Endothelial cell of umbilical vein (primary cell): ENCODE data around the gene TMEM114. TPM values are rescaled to one million over a fixed set of nuclear protein-coding genes. Genes with fewer than 3 reads are reported as not detected.

ENCODE experiments used
- BruUV-seq: library from RNA; stranded (reverse); fragments of 400-500 nt; replicated peaks from 2 replicates; lab custom pipeline; 2021; lab: Mats Ljungman, UMichigan
- CTCF ChIA-PET: fragments of 300-600, 350-600 bp; sonication (Branson Sonifier 250); formaldehyde crosslinking; loops from one replicate; lab custom pipeline; 2021; ENCODE audit warnings: antibody characterized with exemption, inconsistent platforms; lab: Charles Lee
- POLR2A ChIA-PET: fragments of 300-600, 350-600 bp; sonication (Branson Sonifier 250); formaldehyde crosslinking; loops from one replicate; lab custom pipeline; 2021; ENCODE audit warnings: antibody characterized with exemption, inconsistent platforms; lab: Charles Lee
- DNase-seq: peaks from one replicate; pipeline ENCODE4 v3.0.0-alpha.2; 2011; ENCODE audit warnings: low read depth, low spot score
- FAIRE-seq: peaks from 2 replicates; lab custom pipeline; 2011; peaks lifted over from hg19 to GRCh38; lab: Jason Lieb, UNC
- H2AFZ ChIP-seq: 2 replicates; pipeline ENCODE4 v1.6.0; 2012; ENCODE audit warnings: low read depth, low read length, control low read depth, inconsistent platforms
- H3K27ac ChIP-seq: 2 replicates; pipeline ENCODE4 v1.5.1; 2011; ENCODE audit warnings: low read depth, mild to moderate bottlenecking, control low read depth, low read length, moderate library complexity; ENCODE audit not compliant: insufficient read depth
- H3K27me3 ChIP-seq, 2 experiments: 2 replicates each; pipeline versions ENCODE4 v1.6.0 to v1.6.1; 2011; ENCODE audit warnings: low read length in 2 of 2, mixed read lengths in 1 of 2; ENCODE audit not compliant: control insufficient read depth in 2 of 2, insufficient read depth in 2 of 2
- H3K36me3 ChIP-seq, 2 experiments: 2 replicates in 1 of 2; 3 replicates in 1 of 2; pipeline ENCODE4 v1.5.1; 2011; ENCODE audit warnings: low read length in 2 of 2, mild to moderate bottlenecking in 1 of 2, moderate library complexity in 1 of 2; ENCODE audit not compliant: control insufficient read depth in 2 of 2, insufficient read depth in 2 of 2; ENCODE audit errors: extremely low read depth in 1 of 2
- H3K4me1 ChIP-seq: 3 replicates; pipeline ENCODE4 v1.5.1; 2011; ENCODE audit warnings: mild to moderate bottlenecking, low read length; ENCODE audit not compliant: control insufficient read depth, insufficient read depth; ENCODE audit errors: extremely low read depth
- H3K4me2 ChIP-seq: 2 replicates; pipeline ENCODE4 v1.6.1; 2011; ENCODE audit warnings: low read length, control low read depth, mixed read lengths; ENCODE audit not compliant: insufficient read depth
- H3K4me3 ChIP-seq, 3 experiments: fragments of 200-600 bp in 1 of 3; sonication (generic), shearing (Covaris generic) in 1 of 3; replicated peaks in 1 of 3; 2 replicates each; pipeline ENCODE4 v1.5.1; 2011 to 2016; ENCODE audit warnings: control low read depth in 3 of 3, low read length in 3 of 3, mild to moderate bottlenecking in 2 of 3, inconsistent platforms in 1 of 3, low read depth in 1 of 3, moderate library complexity in 1 of 3; ENCODE audit not compliant: insufficient read depth in 1 of 3
- H3K79me2 ChIP-seq: 2 replicates; pipeline ENCODE4 v1.6.0; 2012; ENCODE audit warnings: low read length, inconsistent platforms; ENCODE audit not compliant: control insufficient read depth, insufficient read depth
- H3K9ac ChIP-seq: replicated peaks from 2 replicates; pipeline ENCODE3; 2011; ENCODE audit warnings: low read length, control low read depth; ENCODE audit not compliant: insufficient read depth; ENCODE audit errors: extremely low read depth
- H3K9me1 ChIP-seq: replicated peaks from 3 replicates; pipeline ENCODE4 v1.6.0; 2011; ENCODE audit warnings: mild to moderate bottlenecking, low read length; ENCODE audit not compliant: control insufficient read depth, insufficient read depth; ENCODE audit errors: extremely low read depth
- H3K9me3 ChIP-seq: replicated peaks from 2 replicates; pipeline ENCODE4 v1.5.1; 2012; ENCODE audit warnings: low read length, inconsistent platforms; ENCODE audit not compliant: control insufficient read depth, insufficient read depth
- H4K20me1 ChIP-seq: replicated peaks from 2 replicates; pipeline ENCODE3; 2011; ENCODE audit warnings: mild to moderate bottlenecking, low read length; ENCODE audit not compliant: control insufficient read depth, insufficient read depth; ENCODE audit errors: extremely low read depth
- EZH2 ChIP-seq: IDR thresholded peaks from 2 replicates; pipeline ENCODE4 v1.6.1; 2012; ENCODE audit warnings: borderline replicate concordance, low read depth, mild to moderate bottlenecking, moderate library complexity, low read length, inconsistent platforms; ENCODE audit not compliant: severe bottlenecking
- FOS ChIP-seq: IDR thresholded peaks from 2 replicates; pipeline ENCODE4 v1.6.1; 2011; ENCODE audit warnings: mild to moderate bottlenecking, low read length, moderate library complexity, borderline replicate concordance; ENCODE audit not compliant: insufficient read depth
- GATA2 ChIP-seq: IDR thresholded peaks from 2 replicates; pipeline ENCODE4 v1.7.0; 2011; ENCODE audit warnings: low read depth, mild to moderate bottlenecking, moderate library complexity, mixed read lengths, low read length; ENCODE audit not compliant: insufficient read length, insufficient read depth
- JUN ChIP-seq: IDR thresholded peaks from 2 replicates; pipeline ENCODE4 v1.6.1; 2011; ENCODE audit warnings: borderline replicate concordance, low read depth; ENCODE audit not compliant: insufficient read length, insufficient read depth
- MYC ChIP-seq: IDR thresholded peaks from one replicate; pipeline ENCODE4 v1.6.1; 2011; ENCODE audit warnings: mild to moderate bottlenecking, low read depth, low read length
- POLR2A ChIP-seq: IDR thresholded peaks from 2 replicates; pipeline ENCODE4 v1.6.1; 2012; ENCODE audit warnings: low read depth, mild to moderate bottlenecking, control low read depth, low read length
- POLR2AphosphoS5 ChIP-seq: IDR thresholded peaks from 2 replicates; pipeline ENCODE4 v1.6.1; 2012; ENCODE audit warnings: low read depth, mild to moderate bottlenecking, control low read depth, low read length, moderate library complexity; ENCODE audit not compliant: insufficient read depth
- dilution Hi-C: fragments of 300-500 bp; cut with MboI; formaldehyde crosslinking; loops from one replicate; pipeline ENCODE4 v1.15.0; 2019; ENCODE audit warnings: low sequenced_read_pairs; ENCODE audit not compliant: extremely low pct_ligation_motif_present
- intact Hi-C: fragments of 100-400 bp; cut with micrococcal nuclease; formaldehyde crosslinking; loops from one replicate; pipeline ENCODE4 v1.10.0; 2022
- polyA plus RNA-seq, 4 experiments: library from polyadenylated mRNA; depleted of rRNA in 3 of 4; stranded (reverse) in 3 of 4; unstranded in 1 of 4; fragments of >200 nt; gene quantifications; 2 replicates each; pipeline versions ENCODE4 v1.2.1 to v1.2.3, GENCODE V29; 2011 to 2012; ENCODE audit warnings: missing spikeins in 1 of 4
- total RNA-seq: library from RNA; stranded (reverse); gene quantifications from 2 replicates; pipeline ENCODE4 v1.2.3, GENCODE V29; 2021
- TF ChIP-seq, protein P1 (sequence below), 2 donors: IDR thresholded peaks; 1 replicate in 1 of 2; 2 replicates in 1 of 2; pipeline ENCODE4 v1.5.1; 2011; ENCODE audit warnings: low read length in 2 of 2, mild to moderate bottlenecking in 2 of 2, moderate library complexity in 2 of 2, control low read depth in 1 of 2, inconsistent platforms in 1 of 2, low read depth in 1 of 2; ENCODE audit not compliant: insufficient read depth in 1 of 2; ENCODE audit errors: extremely low read depth in 1 of 2

Gene TMEM114
- total and polyA plus RNA-seq, 2 donors (not counting 3 experiments of a cell fraction or from before 2014, with no cell fraction given): not detected

DNA sequence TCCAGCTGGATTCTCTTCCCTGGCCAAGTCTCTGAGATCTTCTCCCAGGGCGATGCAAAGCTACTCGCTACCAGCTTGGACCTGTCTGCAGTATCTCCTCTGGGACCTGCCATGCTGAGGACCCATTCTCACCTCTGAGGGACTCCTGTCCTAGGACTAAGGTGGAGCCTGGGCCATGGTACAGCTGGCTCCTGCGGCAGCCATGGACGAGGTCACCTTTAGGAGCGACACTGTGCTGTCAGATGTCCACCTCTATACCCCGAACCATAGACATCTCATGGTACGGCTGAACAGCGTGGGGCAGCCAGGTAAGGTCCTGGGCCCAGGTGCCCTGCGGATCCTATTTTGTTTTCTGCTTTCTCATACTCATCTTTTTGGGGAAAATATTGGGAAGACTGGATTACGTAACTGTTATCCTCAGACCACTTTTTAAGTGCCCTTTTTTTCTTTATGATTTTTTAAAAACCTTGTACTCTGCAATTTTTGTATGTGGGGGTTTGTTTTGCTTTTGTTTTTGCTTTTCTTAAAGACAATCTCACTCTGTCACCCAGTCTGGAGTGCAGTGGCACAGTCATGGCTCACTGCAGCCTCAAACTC is 35.3 kb upstream of the TMEM114 start:
- H3K9me3 ChIP-seq: no peaks in the 10 kb centered on the region
- H3K4me2 ChIP-seq: no peak overlapping the region
- ChIA-PET CTCF (no interaction called here), POLR2A (no interaction called here)
- H3K36me3 ChIP-seq: peaks cover 15 to 36% of the 10 kb centered on the region in 2 experiments
- TF ChIP-seq EZH2: no peak
- TF ChIP-seq JUN: no peak
- TF ChIP-seq, protein P1, sequence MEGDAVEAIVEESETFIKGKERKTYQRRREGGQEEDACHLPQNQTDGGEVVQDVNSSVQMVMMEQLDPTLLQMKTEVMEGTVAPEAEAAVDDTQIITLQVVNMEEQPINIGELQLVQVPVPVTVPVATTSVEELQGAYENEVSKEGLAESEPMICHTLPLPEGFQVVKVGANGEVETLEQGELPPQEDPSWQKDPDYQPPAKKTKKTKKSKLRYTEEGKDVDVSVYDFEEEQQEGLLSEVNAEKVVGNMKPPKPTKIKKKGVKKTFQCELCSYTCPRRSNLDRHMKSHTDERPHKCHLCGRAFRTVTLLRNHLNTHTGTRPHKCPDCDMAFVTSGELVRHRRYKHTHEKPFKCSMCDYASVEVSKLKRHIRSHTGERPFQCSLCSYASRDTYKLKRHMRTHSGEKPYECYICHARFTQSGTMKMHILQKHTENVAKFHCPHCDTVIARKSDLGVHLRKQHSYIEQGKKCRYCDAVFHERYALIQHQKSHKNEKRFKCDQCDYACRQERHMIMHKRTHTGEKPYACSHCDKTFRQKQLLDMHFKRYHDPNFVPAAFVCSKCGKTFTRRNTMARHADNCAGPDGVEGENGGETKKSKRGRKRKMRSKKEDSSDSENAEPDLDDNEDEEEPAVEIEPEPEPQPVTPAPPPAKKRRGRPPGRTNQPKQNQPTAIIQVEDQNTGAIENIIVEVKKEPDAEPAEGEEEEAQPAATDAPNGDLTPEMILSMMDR (IDR thresholded peaks at IDR 0.05; ENCODE audit: extremely low read depth in 1 of 2, insufficient read depth in 1 of 2, low read depth in 1 of 2, low read length in 2 of 2): no peak
- no peak for TF ChIP-seq POLR2AphosphoS5
- no peak for TF ChIP-seq POLR2A
- no peak for TF ChIP-seq MYC
- TF ChIP-seq FOS: no peak
- no peak for TF ChIP-seq GATA2
- H3K27ac ChIP-seq: no peak overlapping the region
- H3K9ac ChIP-seq: no peak overlapping the region
- no peaks in the 10 kb centered on the region for H3K27me3 ChIP-seq
- dilution Hi-C loops (no loop called here), intact Hi-C loops (no loop called here)
- no TSS peak for BruUV-seq
- FAIRE-seq (no peak), DNase-seq (no peak)
- H3K4me1 ChIP-seq: peaks cover 8% of the 10 kb centered on the region
- H4K20me1 ChIP-seq: no peaks in the 10 kb centered on the region
- H3K79me2 ChIP-seq: peaks cover 23% of the 10 kb centered on the region
- H2AFZ ChIP-seq: no peak overlapping the region
- H3K9me1 ChIP-seq: no peaks in the 10 kb centered on the region
- H3K4me3 ChIP-seq: no peak overlapping the region
